RKO (cell line): Measurements from ENCODE around the gene EPHB6.

Experiments used
- DNase-seq: peaks from one replicate; pipeline ENCODE4 v3.0.0-alpha.2; 2016; ENCODE audit warnings: low spot score

EPHB6 gene

GRCh38 chr7:142876991-142877910 is 22.4 kb downstream of the EPHB6 start:
- DNase-seq: no peak

DNA sequence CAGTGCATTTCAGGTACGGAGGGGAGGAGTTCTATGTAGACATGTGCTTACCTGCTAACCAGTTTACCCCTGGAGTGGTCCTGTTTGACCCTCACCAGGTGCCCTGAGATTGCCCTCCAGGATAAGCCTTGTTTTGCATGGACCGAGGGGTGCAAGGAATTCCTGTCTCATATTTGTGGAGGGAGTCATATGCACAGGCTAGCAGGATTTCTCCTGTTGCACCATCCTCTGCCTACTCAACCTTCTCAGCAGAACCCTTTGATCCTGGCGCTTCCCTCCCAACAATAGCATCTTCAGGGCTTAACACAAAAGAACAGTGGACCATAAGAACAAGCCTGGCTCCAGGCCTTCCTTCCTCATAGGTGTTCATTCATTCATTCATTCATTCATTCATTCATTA is 23.4 kb downstream of the EPHB6 start:
- DNase-seq: no peak

- no peak for DNase-seq
Observed at GRCh38 chr7:142879060-142879459, 24.2 kb downstream of the EPHB6 start.

GRCh38 chr7:142880876-142881505 is 26.1 kb downstream of the EPHB6 start:
- peak; percentile 39 for DNase-seq

GRCh38 chr7:142881586-142882337 is 26.9 kb downstream of the EPHB6 start:
- no peak for DNase-seq

- no peak for DNase-seq
Observed at GRCh38 chr7:142882338-142882678, 27.4 kb downstream of the EPHB6 start.

DNA sequence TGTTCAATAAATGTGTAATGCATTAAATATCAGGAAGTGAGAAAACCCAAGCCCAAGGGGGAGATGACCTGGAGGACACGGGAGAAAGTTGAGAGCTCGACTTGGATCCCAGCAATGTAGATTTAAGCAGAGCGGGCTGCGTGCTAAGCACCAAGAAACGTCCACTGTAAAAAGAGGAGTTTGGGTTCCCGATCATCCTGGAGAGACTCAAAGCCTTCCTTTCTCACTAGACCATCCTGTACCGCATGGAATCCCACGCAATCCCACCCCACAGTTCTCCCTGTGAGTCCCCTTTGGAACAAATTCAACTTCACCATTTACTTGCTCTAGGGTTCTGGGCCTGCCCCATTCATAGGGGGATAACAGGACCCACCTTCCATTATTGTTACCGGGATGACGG is 28.3 kb downstream of the EPHB6 start:
- DNase-seq: no peak

- no peak for DNase-seq
Observed at GRCh38 chr7:142883571-142884285, 28.9 kb downstream of the EPHB6 start.

DNA sequence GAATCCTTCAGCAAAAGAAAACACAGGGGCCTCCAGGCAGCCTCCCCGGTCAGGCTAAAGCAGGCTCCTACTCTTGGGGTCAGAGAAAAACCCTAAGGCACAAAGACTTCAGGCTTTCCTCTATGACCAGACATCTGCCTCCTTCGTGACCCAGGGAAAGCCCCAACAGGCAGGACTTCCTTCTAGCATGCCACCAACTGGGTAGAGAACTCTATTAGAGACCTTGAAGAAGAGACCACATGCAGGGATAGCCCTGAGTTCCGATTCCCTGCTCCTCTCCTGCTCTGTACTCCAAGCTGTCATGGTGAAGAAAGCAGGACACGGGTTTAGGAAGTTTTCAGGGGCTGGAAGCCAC is 29.4 kb downstream of the EPHB6 start:
- DNase-seq: no peak

- no peak for DNase-seq
Observed at GRCh38 chr7:142885311-142886230, 30.7 kb downstream of the EPHB6 start, which contains the start of gene TRPV6. Gene TRPV6 (minus strand): TSS chr7:142885745.

GRCh38 chr7:142886866-142887265 is 32.0 kb downstream of the EPHB6 start:
- no peak for DNase-seq

DNA sequence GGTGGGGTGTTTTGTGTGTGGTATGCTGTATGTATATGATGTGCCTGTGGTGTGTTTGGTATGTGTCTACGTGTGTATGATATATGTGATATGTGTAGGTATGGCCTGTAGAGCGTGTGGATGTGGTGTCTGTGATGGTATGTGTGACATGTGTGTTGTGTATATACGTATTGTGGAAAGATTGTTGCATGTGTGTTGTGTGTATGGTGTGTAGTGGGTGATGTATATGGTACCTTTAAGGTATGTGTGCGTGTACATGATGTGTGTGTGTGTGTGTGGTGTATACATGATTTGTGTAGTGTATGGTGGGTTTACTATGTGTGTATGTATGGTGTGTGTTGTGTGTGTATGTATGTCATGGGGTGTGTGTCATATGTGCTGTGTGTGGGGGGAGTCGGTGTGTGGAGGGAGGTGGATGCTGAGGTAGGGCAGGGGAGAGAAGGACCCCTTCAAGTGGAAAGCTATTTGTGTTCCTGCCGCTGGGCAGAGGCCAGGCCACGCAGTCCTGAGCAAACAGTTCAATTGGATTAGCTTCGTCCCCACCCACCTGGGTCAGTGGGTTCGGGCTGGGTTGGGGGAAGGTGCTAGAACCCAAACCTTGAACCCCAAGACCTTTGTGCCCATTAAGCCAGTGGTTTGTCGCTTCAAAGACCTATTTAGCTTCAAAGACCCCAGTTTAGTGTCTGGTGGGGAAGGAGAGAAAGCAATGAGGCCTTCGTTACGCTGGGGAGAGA is 32.6 kb downstream of the EPHB6 start:
- DNase-seq: no peak

GRCh38 chr7:142889816-142890215 is 34.9 kb downstream of the EPHB6 start:
- no peak for DNase-seq

GRCh38 chr7:142890874-142891485 is 36.1 kb downstream of the EPHB6 start:
- no peak for DNase-seq

- no peak for DNase-seq
Observed at GRCh38 chr7:142891490-142892082, 36.7 kb downstream of the EPHB6 start.

DNA sequence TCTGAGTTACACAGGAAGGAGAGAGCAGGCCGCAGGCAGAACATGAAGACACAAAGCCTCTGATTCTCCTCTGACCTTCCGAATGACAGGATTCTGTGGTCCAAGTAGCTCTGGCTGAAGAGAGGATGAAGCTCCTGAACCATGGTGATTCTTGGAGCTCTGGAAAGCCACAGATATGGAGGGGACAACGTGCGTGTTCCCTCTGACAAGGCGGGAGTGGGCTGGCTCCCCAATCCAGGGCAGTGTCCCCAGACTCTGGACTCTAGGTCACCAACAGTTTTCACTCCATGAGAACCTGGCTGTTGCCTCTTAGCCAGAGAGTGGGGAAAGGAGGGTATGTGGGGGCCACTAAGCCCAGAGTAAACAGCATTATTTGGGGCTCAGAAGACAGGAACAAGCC is 38.1 kb downstream of the EPHB6 start:
- no peak for DNase-seq

GRCh38 chr7:142894112-142894984 is 39.5 kb downstream of the EPHB6 start:
- no peak for DNase-seq

- no peak for DNase-seq
Observed at GRCh38 chr7:142894985-142895593, 40.2 kb downstream of the EPHB6 start.
